ENCODE results near the gene HAPLN3.
A peak's percentile ranks its signal among the peaks of the same experiment; 100 is the strongest.

The HAPLN3 gene

GRCh38 chr15:88896333-88897033 is 1.1 kb upstream of the HAPLN3 start:
- no peak for DNase-seq (ENCODE audit: low spot score)

GRCh38 chr15:88894348-88894818 is 961 bp downstream of the HAPLN3 start:
- DNase-seq (ENCODE audit: low spot score), result peak; percentile 87

- no peak for DNase-seq (ENCODE audit: low spot score)
These were observed 3.6 kb downstream of the HAPLN3 start for GRCh38 chr15:88891540-88892254.

- no peak for DNase-seq (ENCODE audit: low spot score)
These were observed 4.8 kb downstream of the HAPLN3 start for GRCh38 chr15:88890495-88890894.

GRCh38 chr15:88888719-88889118 is 6.6 kb downstream of the HAPLN3 start:
- DNase-seq (ENCODE audit: low spot score), result no peak

- DNase-seq (ENCODE audit: low spot score), result no peak
These were observed 8.2 kb downstream of the HAPLN3 start for GRCh38 chr15:88887068-88887580.

- no peak for DNase-seq (ENCODE audit: low spot score)
These were observed 12.6 kb downstream of the HAPLN3 start for GRCh38 chr15:88882785-88883184.

- no peak for DNase-seq (ENCODE audit: low spot score)
These were observed 13.6 kb downstream of the HAPLN3 start for GRCh38 chr15:88881775-88882174.

GRCh38 chr15:88880944-88881740 is 14.2 kb downstream of the HAPLN3 start:
- no peak for DNase-seq (ENCODE audit: low spot score)

GRCh38 chr15:88878720-88879184 is 16.6 kb downstream of the HAPLN3 start:
- peak; percentile 15 for DNase-seq (ENCODE audit: low spot score)

- no peak for DNase-seq (ENCODE audit: low spot score)
These were observed 17.4 kb downstream of the HAPLN3 start for GRCh38 chr15:88877906-88878305.

GRCh38 chr15:88877415-88877814 is 17.9 kb downstream of the HAPLN3 start:
- no peak for DNase-seq (ENCODE audit: low spot score)

GRCh38 chr15:88876573-88876972 is 18.8 kb downstream of the HAPLN3 start:
- no peak for DNase-seq (ENCODE audit: low spot score)

GRCh38 chr15:88874684-88875083 is 20.7 kb downstream of the HAPLN3 start:
- no peak for DNase-seq (ENCODE audit: low spot score)

GRCh38 chr15:88874275-88874674 is 21.1 kb downstream of the HAPLN3 start:
- DNase-seq (ENCODE audit: low spot score), result no peak

GRCh38 chr15:88873786-88874185 is 21.6 kb downstream of the HAPLN3 start:
- DNase-seq (ENCODE audit: low spot score), result no peak

GRCh38 chr15:88872706-88873105 is 22.6 kb downstream of the HAPLN3 start:
- no peak for DNase-seq (ENCODE audit: low spot score)

GRCh38 chr15:88872106-88872505 is 23.2 kb downstream of the HAPLN3 start:
- DNase-seq (ENCODE audit: low spot score), result no peak

- no peak for DNase-seq (ENCODE audit: low spot score)
These were observed 24.0 kb downstream of the HAPLN3 start for GRCh38 chr15:88871313-88871712.

- DNase-seq (ENCODE audit: low spot score), result no peak
These were observed 29.0 kb downstream of the HAPLN3 start for GRCh38 chr15:88866295-88866881.

- DNase-seq (ENCODE audit: low spot score), result no peak
These were observed 29.7 kb downstream of the HAPLN3 start for GRCh38 chr15:88865498-88866099.
